HG03521 (cell line): ENCODE results near the gene DTX3L.
A peak's percentile ranks its signal among the peaks of the same experiment; 100 is the strongest.

Source experiments
- ATAC-seq: cut with Tn5 transposase; IDR thresholded peaks from one replicate; pipeline ENCODE4 v1.9.1; 2021; ENCODE audit warnings: mild to moderate bottlenecking, moderate library complexity; ENCODE audit not compliant: unreplicated experiment

Gene DTX3L

DNA sequence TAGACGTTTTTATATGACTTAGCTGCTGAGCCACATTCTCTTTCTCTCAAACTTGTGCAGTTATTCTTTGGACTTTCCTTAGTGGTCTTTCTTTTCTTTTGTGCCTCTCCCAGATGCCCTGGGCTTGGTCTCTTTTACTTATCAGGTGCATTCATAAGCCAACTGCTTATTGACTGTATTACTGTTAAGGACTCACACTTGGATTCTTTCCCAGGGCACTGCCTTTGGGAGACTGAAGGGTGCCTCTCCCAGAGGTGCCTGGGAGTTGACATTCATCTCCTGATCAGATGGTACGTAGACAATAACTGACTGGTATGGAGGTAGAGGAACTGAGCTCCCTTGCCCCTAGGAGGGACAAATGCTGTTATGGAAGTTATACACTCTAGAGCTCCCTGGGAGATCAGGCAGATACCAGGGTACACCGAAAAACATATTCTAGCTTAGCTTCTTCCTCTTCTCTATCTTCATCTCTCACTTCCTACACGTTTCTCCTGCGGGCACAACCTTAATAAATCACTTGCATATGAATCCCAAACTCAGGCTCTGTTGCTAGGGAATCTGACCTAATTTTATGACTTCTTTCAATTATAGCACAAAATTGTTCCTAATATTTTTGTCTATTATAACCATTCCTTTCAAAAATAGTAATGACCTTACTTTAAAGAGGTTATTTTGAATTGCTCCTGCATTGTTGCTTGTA lies 38.0 kb downstream of the DTX3L start:
- no peak for ATAC-seq

GRCh38 chr3:122603056-122603455 lies 38.9 kb downstream of the DTX3L start:
- ATAC-seq = no peak

DNA sequence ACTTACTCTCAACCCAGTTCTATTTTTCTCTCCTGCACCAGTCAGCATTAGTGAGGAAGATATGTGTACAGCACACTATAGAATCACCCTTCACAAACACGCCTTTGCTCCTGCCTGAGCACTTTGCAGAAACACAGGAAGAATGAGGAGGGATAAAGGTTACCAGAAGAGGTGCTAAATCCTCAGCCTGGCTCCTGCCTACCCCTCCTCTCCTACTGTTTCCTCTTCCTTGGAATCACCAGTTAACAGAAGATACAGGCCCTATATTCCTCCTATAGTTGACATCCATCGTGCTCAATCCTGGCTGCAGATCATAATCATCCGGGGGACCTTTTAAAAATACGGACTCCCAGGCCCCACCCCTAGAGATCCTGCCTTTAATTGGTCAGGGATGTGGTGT lies 42.2 kb downstream of the DTX3L start:
- no peak for ATAC-seq

- ATAC-seq = no peak
Observed at GRCh38 chr3:122608916-122609315, 44.8 kb downstream of the DTX3L start.

- peak; percentile 95 for ATAC-seq
Observed at GRCh38 chr3:122609798-122610559, 45.8 kb downstream of the DTX3L start.

- no peak for ATAC-seq
Observed at GRCh38 chr3:122612696-122613095, 48.6 kb downstream of the DTX3L start.

- no peak for ATAC-seq
Observed at GRCh38 chr3:122615303-122615702, 51.2 kb downstream of the DTX3L start.

DNA sequence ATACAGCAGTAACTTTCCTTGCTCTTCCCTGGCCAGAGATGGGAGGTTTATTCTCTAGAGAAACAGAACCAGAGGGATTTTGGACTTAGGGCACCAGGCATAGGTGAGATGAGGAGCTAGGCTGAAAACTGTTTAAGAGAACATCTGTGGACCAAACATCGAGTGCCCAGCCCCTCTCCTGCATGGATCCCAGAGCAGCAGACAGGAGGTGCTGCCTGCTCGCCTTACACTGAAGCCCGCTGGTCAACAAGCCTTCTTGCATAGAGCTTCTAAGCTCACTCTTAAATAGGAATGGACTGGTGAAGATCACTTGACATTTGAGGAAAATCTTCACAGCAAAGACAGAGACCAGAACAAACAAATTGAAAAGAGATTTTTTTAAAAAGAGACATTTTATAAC lies 54.5 kb downstream of the DTX3L start:
- no peak for ATAC-seq

DNA sequence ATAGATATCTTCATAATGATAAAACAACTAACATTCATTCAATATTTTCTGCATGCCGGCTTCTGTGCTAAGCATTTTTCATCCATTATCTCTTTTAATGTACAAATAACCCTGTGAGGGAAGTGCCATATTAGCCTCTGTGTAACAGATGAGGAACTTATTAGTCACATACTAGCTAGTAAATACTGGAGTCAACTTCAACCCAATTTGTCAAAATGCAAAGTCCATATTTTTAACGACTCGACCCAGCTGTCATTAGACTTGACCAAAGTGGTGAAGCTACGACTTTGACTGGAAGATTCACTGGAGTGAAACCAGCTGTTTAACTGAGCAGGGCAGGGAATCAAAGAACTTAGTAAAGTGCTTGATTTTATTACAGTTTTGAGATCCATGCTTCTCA lies 54.9 kb downstream of the DTX3L start:
- ATAC-seq = no peak

DNA sequence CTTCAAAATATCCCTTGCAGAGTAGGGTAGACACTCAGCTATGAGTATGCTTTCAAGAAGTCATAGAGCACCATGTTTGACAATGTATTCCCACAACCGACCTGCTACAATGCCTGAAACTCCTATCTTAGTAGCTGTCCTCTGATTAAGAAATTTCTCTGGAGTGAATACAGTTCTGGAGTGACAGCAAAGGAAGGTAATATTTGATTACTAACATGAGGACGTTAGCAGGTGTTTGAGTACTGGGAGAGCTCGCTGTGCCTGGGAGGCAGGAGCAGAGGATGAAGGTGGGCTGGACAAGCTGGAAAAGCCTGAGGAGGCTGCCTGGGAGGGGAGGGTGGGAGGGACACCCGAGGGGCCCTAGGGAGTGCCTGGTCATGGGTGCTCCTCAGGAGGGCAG lies 56.3 kb downstream of the DTX3L start:
- ATAC-seq = no peak

- ATAC-seq = no peak
Observed at GRCh38 chr3:122621112-122621511, 57.0 kb downstream of the DTX3L start.

DNA sequence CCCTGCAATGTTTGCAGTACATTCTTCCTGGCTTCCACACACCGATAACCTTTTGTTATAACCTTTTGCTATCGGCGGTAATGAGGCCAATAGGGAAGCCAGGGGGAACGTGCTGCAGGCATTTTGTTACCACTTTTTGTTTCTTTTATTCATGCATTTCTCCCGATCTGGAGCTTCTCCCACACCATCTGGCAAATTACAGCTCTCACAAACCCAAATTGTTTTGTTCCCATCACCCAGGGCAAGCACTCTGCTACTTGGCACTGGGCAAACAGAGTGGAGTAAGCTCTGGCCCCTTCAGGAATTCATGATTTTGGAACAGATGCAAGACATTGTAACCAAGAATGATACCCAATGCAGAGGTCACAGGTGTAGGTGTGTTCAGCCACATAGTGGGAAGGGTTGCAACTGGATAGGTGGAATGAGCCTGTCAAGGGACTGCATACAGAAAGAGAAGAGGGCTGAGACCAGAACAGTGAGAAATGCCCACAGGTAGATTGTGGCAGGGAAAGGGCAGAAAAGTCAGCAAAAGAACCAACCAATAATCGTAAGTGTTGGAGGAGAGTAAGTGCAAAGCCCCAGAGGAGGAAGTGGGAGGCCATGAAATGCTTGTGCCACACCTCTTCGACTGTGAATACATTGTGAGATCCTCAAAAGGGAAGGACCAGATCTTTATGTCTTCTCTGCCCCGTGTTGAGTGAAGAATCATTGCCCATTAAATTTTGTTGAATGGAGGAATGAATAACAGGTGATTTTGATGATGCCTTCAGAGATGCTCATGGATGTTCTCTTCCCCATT lies 59.1 kb downstream of the DTX3L start:
- ATAC-seq = no peak
